ENCODE data around the gene C20orf96.

- TF ChIP-seq SIN3A (IDR thresholded peaks at IDR 0.05; ENCODE audit: borderline replicate concordance, insufficient read depth, low read depth, low read length) (no peak), CTCF (IDR thresholded peaks at IDR 0.05) (no peak), POLR2AphosphoS5 (IDR thresholded peaks at IDR 0.05; ENCODE audit: low read depth, low read length) (no peak)
Observed at GRCh38 chr20:313402-313801, 22.9 kb upstream of the C20orf96 start.
